CD14-positive monocyte (primary cell): Measurements from ENCODE around the gene TXLNG. TPM values are rescaled to one million over a fixed set of nuclear protein-coding genes. Genes with fewer than 3 reads are reported as not detected.

Experiments
- DNase-seq, 3 donors: peaks; one replicate each; pipeline ENCODE4 v3.0.0-alpha.2; 2011 to 2022
- H2AFZ ChIP-seq: 2 replicates; pipeline ENCODE4 v1.6.0; 2012; ENCODE audit warnings: mild to moderate bottlenecking, low read depth, low read length, inconsistent platforms; ENCODE audit not compliant: insufficient read depth, poor library complexity, severe bottlenecking
- H3K27ac ChIP-seq, 2 donors: 1 replicate in 1 of 2; 2 replicates in 1 of 2; pipeline ENCODE4 v1.5.1; 2012 to 2013; ENCODE audit warnings: low read length in 2 of 2, control low read depth in 1 of 2, inconsistent platforms in 1 of 2, low read depth in 1 of 2, mild to moderate bottlenecking in 1 of 2
- H3K27me3 ChIP-seq, 2 donors: one replicate each; pipeline versions ENCODE4 v1.6.0 to v1.6.1; 2011 to 2013; ENCODE audit warnings: low read length in 2 of 2; ENCODE audit not compliant: control insufficient read depth in 2 of 2, insufficient read depth in 2 of 2
- H3K36me3 ChIP-seq, 2 donors: replicated peaks in 1 of 2; 1 replicate in 1 of 2; 2 replicates in 1 of 2; pipeline versions ENCODE4 v1.5.1 to v1.6.1; 2012 to 2013; ENCODE audit warnings: low read length in 2 of 2, control low read depth in 1 of 2, inconsistent platforms in 1 of 2, mild to moderate bottlenecking in 1 of 2; ENCODE audit not compliant: insufficient read depth in 2 of 2, control insufficient read depth in 1 of 2
- H3K4me1 ChIP-seq, 2 donors: 1 replicate in 1 of 2; 2 replicates in 1 of 2; pipeline versions ENCODE4 v1.5.1 to v1.6.1; 2012 to 2013; ENCODE audit warnings: low read length in 2 of 2, control low read depth in 1 of 2, inconsistent platforms in 1 of 2, mild to moderate bottlenecking in 1 of 2, moderate library complexity in 1 of 2; ENCODE audit not compliant: insufficient read depth in 2 of 2, control insufficient read depth in 1 of 2
- H3K4me2 ChIP-seq: replicated peaks from 2 replicates; pipeline ENCODE3; 2012; ENCODE audit warnings: low read length, moderate library complexity, mild to moderate bottlenecking; ENCODE audit not compliant: poor library complexity, severe bottlenecking; ENCODE audit errors: extremely low read depth
- H3K4me3 ChIP-seq, 3 experiments: fragments of 200-600 bp in 1 of 3; sonication (generic) in 1 of 3; replicated peaks in 1 of 3; 1 replicate in 2 of 3; 2 replicates in 1 of 3; pipeline ENCODE4 v1.5.1; 2011 to 2013; ENCODE audit warnings: low read length in 3 of 3, mild to moderate bottlenecking in 3 of 3, control low read depth in 2 of 3, low read depth in 2 of 3, inconsistent platforms in 1 of 3, moderate library complexity in 1 of 3
- H3K79me2 ChIP-seq: 2 replicates; pipeline ENCODE4 v1.6.0; 2012; ENCODE audit warnings: mild to moderate bottlenecking, control low read depth, inconsistent platforms, low read length, moderate library complexity; ENCODE audit not compliant: insufficient read depth
- H3K9ac ChIP-seq: 2 replicates; pipeline ENCODE4 v1.6.0; 2017; ENCODE audit warnings: low read length, mild to moderate bottlenecking; ENCODE audit not compliant: insufficient read depth, poor library complexity, severe bottlenecking
- H3K9me3 ChIP-seq, 2 donors: replicated peaks in 1 of 2; 1 replicate in 1 of 2; 2 replicates in 1 of 2; pipeline versions ENCODE4 v1.5.1 to v1.6.1; 2012 to 2013; ENCODE audit warnings: low read length in 2 of 2, control low read depth in 1 of 2; ENCODE audit not compliant: control insufficient read depth in 1 of 2, insufficient read depth in 1 of 2
- H4K20me1 ChIP-seq: 2 replicates; pipeline ENCODE4 v1.6.0; 2012; ENCODE audit warnings: mild to moderate bottlenecking, low read length, control low read depth, moderate library complexity; ENCODE audit not compliant: insufficient read depth
- H3K27ac Mint-ChIP-seq, 7 donors: one replicate each; pipeline ENCODE4 v1.8.0; 2020; ENCODE audit warnings: mild to moderate bottlenecking in 7 of 7, mixed read lengths in 7 of 7, moderate library complexity in 6 of 7, inconsistent platforms in 2 of 7
- H3K27me3 Mint-ChIP-seq, 3 donors: one replicate each; pipeline ENCODE4 v1.8.0; 2021 to 2022; ENCODE audit warnings: low read depth in 3 of 3, mild to moderate bottlenecking in 3 of 3, mixed read lengths in 3 of 3, moderate library complexity in 3 of 3, inconsistent platforms in 1 of 3
- H3K36me3 Mint-ChIP-seq, 2 donors: one replicate each; pipeline ENCODE4 v1.8.0; 2020; ENCODE audit warnings: mixed read lengths in 2 of 2, inconsistent platforms in 1 of 2, mild to moderate bottlenecking in 1 of 2
- H3K4me1 Mint-ChIP-seq: one replicate; pipeline ENCODE4 v1.8.0; 2020; ENCODE audit warnings: mild to moderate bottlenecking, mixed read lengths
- H3K4me3 Mint-ChIP-seq, 2 donors: one replicate each; pipeline ENCODE4 v1.8.0; 2020; ENCODE audit warnings: mild to moderate bottlenecking in 2 of 2, mixed read lengths in 2 of 2, moderate library complexity in 1 of 2
- H3K9me3 Mint-ChIP-seq, 7 donors: one replicate each; pipeline ENCODE4 v1.8.0; 2020 to 2022; ENCODE audit warnings: mixed read lengths in 7 of 7, mild to moderate bottlenecking in 6 of 7, moderate library complexity in 6 of 7, inconsistent platforms in 2 of 7
- CTCF ChIP-seq: fragments of 200-600 bp; IDR thresholded peaks from one replicate; pipeline ENCODE4 v1.8.0; 2022; ENCODE audit warnings: antibody characterized with exemption, mild to moderate bottlenecking
- WGBS: methylation state at CpG from one replicate; pipeline ENCODE4 v1.1.5; 2013; ENCODE audit warnings: missing lambda C conversion rate; ENCODE audit not compliant: insufficient coverage; 5-methylcytosine and 5-hydroxymethylcytosine counted together
- intact Hi-C, 2 donors: fragments of 100-400 bp; cut with micrococcal nuclease; formaldehyde crosslinking; loops; one replicate each; pipeline versions ENCODE4 v1.15.0 to v1.15.1; 2023
- polyA plus RNA-seq, 3 donors: library from polyadenylated mRNA; depleted of rRNA in 1 of 3; unstranded in 2 of 3; stranded (reverse) in 1 of 3; fragments of 300-500 nt in 2 of 3; fragments of >200 nt in 1 of 3; fragmentation: Illumina TruSeq in 2 of 3; gene quantifications; 1 replicate in 2 of 3; 2 replicates in 1 of 3; pipeline ENCODE4 v1.2.3, GENCODE V29; 2012 to 2021

TXLNG gene
- polyA plus RNA-seq, 3 donors, result 3.7 to 5.4 (median 4.1) TPM

DNA sequence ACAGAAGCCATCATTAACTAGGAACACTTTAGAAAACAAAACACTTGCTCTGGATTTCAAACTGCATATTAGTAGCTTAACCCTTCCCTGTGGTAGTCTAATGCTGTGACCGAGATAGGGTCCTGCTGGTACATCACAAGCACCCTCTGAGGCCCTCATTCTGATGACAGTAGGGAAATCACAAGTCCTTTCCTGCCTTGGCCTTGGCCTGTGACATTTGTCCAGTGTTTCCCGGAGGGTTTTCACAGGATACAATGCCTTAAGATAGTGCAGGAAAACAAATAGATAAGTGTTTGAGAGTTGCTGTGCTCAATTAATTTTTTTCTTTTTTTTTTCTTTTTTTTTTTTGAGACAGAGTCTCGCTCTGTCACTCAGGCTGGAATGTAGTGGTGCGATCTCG, 37.8 kb upstream of the TXLNG start:
- Mint-ChIP-seq H3K9me3 (no peaks in the 10 kb centered on the region), H3K27me3 (peaks cover 0 to 32% (median 0%) of the 10 kb centered on the region in 3 donors), H3K36me3 (peaks cover 42 to 70% of the 10 kb centered on the region in 2 donors), H3K4me3 (no peak overlapping the region), H3K4me1 (no peaks in the 10 kb centered on the region), H3K27ac (no peak overlapping the region)
- Histone ChIP-seq H3K36me3 (peaks cover 47 to 68% of the 10 kb centered on the region in 2 donors), H3K9me3 (no peaks in the 10 kb centered on the region), H3K4me1 (no peaks in the 10 kb centered on the region), H4K20me1 (no peaks in the 10 kb centered on the region), H3K4me3 (no peak overlapping the region), H3K4me2 (no peak overlapping the region), H3K9ac (no peak overlapping the region), H3K79me2 (no peaks in the 10 kb centered on the region), H3K27me3 (no peaks in the 10 kb centered on the region), H2AFZ (no peak overlapping the region), H3K27ac (no peak overlapping the region)
- intact Hi-C loops, result no loop called here
- no CpG with 5 or more reads among the region's 5 CpGs for WGBS
- DNase-seq, result no peak
- TF ChIP-seq CTCF, result no peak

DNA sequence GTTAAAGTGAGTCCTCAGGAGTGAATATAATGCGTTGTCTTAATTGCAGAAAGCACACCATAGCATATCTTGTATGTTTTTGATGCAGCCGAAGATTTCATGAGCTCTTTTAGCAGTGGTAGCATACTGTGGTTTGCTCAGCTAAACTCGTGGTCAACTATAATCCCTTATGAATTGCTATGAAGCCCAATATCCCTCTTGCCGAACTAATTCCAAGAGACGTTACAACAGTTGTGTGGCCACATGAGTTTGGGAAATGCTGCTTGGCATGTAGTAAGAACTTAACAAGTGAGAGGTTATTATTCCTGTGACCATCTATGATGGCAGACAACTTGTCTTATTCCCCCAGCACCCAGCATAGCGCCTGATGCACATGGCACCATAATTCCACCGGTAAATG, 36.1 kb upstream of the TXLNG start:
- Histone ChIP-seq H3K79me2 (no peaks in the 10 kb centered on the region), H3K9me3 (no peaks in the 10 kb centered on the region), H3K27ac (no peak overlapping the region), H3K4me2 (no peak overlapping the region), H3K27me3 (no peaks in the 10 kb centered on the region), H3K9ac (no peak overlapping the region), H2AFZ (no peak overlapping the region), H4K20me1 (no peaks in the 10 kb centered on the region), H3K4me1 (no peaks in the 10 kb centered on the region), H3K36me3 (peaks cover 39 to 63% of the 10 kb centered on the region in 2 donors), H3K4me3 (no peak overlapping the region)
- Mint-ChIP-seq H3K27ac (no peak overlapping the region), H3K27me3 (peaks cover 0 to 39% (median 0%) of the 10 kb centered on the region in 3 donors), H3K9me3 (no peaks in the 10 kb centered on the region), H3K4me1 (no peaks in the 10 kb centered on the region), H3K4me3 (no peak overlapping the region), H3K36me3 (peaks cover 42 to 63% of the 10 kb centered on the region in 2 donors)
- TF ChIP-seq CTCF, result no peak
- no CpG with 5 or more reads among the region's 7 CpGs for WGBS
- no peak for DNase-seq
- intact Hi-C loops, result no loop called here
